Frontal cortex (tissue), 4 donors: ENCODE measurements around the gene SNED1. TPM values are rescaled to one million over a fixed set of nuclear protein-coding genes. Genes with fewer than 3 reads are reported as not detected.

ENCODE experiments used
- DNase-seq, 2 donors: peaks; one replicate each; pipeline ENCODE4 v3.0.0; 2012; ENCODE audit warnings: low spot score in 2 of 2
- FAIRE-seq: peaks from 2 replicates; lab custom pipeline; 2012; peaks lifted over from hg19 to GRCh38; lab: Jason Lieb, UNC
- total RNA-seq: library from RNA; depleted of rRNA; stranded (reverse); fragments of >200 nt; gene quantifications from one replicate; pipeline ENCODE4 v1.2.3, GENCODE V29; 2014
- donor health status: control.
- donor health status: control.
- donor health status: control.

Gene SNED1
- total RNA-seq, 1 donor from 2014 or later: 4.5 TPM

- DNase-seq (no peak), FAIRE-seq (no peak)
These were observed 9.7 kb upstream of the SNED1 start for GRCh38 chr2:240988571-240989271.

- FAIRE-seq: no peak
- no peak for DNase-seq
These were observed 8.8 kb upstream of the SNED1 start for GRCh38 chr2:240989451-240990265.

GRCh38 chr2:240990266-240990529 is 8.2 kb upstream of the SNED1 start:
- FAIRE-seq (no peak), DNase-seq (no peak)

GRCh38 chr2:240990726-240991377 is 7.6 kb upstream of the SNED1 start:
- DNase-seq (no peak), FAIRE-seq (no peak)

- no peak for FAIRE-seq
- peak in 1 of 2 donors; percentile 61 for DNase-seq
These were observed 6.8 kb upstream of the SNED1 start for GRCh38 chr2:240991378-240992263.

- FAIRE-seq (no peak), DNase-seq (no peak)
These were observed 5.7 kb upstream of the SNED1 start for GRCh38 chr2:240992572-240993291.

- FAIRE-seq: no peak
- DNase-seq: no peak
These were observed 4.8 kb upstream of the SNED1 start for GRCh38 chr2:240993446-240994170.

- DNase-seq (no peak), FAIRE-seq (no peak)
These were observed 4.1 kb upstream of the SNED1 start for GRCh38 chr2:240994171-240994896.

GRCh38 chr2:240995041-240996021 is 3.1 kb upstream of the SNED1 start:
- DNase-seq (no peak), FAIRE-seq (no peak)

- no peak for FAIRE-seq
- DNase-seq: no peak
These were observed 2.1 kb upstream of the SNED1 start for GRCh38 chr2:240996161-240996833.

- FAIRE-seq (no peak), DNase-seq (no peak)
These were observed 1.6 kb upstream of the SNED1 start for GRCh38 chr2:240996834-240997140.

- DNase-seq: no peak
- FAIRE-seq: no peak
These were observed 1.1 kb upstream of the SNED1 start for GRCh38 chr2:240997141-240997855.

- DNase-seq: no peak
- FAIRE-seq: no peak
These were observed 232 bp downstream of the SNED1 start for GRCh38 chr2:240998706-240998994.

- FAIRE-seq (no peak), DNase-seq (no peak)
These were observed 775 bp downstream of the SNED1 start for GRCh38 chr2:240998995-240999791.

GRCh38 chr2:240999873-241000541 is 1.6 kb downstream of the SNED1 start:
- FAIRE-seq: no peak

More at GRCh38 chr2:240999873-241000541, 1.6 kb downstream of the SNED1 start:
- no peak for DNase-seq
